Tibial nerve (tissue), 4 donors: Measurements from ENCODE around the gene RAB11FIP5.

ENCODE experiments used
- CTCF ChIP-seq, 5 experiments: fragments of 200-600 bp in 3 of 5; fragments of 450-650 bp in 2 of 5; sonication (generic) in 3 of 5; IDR thresholded peaks; one replicate each; pipeline ENCODE4 v1.5.1; 2016 to 2019; ENCODE audit warnings: antibody characterized with exemption in 5 of 5, mild to moderate bottlenecking in 3 of 5, moderate library complexity in 2 of 5
- EP300 ChIP-seq, 2 donors: sonication (generic); formaldehyde crosslinking; IDR thresholded peaks; one replicate each; pipeline ENCODE4 v1.6.1; 2017; ENCODE audit warnings: antibody characterized with exemption in 2 of 2, mild to moderate bottlenecking in 1 of 2
- POLR2A ChIP-seq, 2 donors: fragments of 450-650 bp; IDR thresholded peaks; one replicate each; pipeline ENCODE4 v1.6.1; 2017; ENCODE audit warnings: antibody characterized with exemption in 2 of 2, mild to moderate bottlenecking in 2 of 2, moderate library complexity in 2 of 2

GRCh38 chr2:73067043-73067442, 45.7 kb downstream of the RAB11FIP5 start:
- TF ChIP-seq CTCF (IDR thresholded peaks at IDR 0.05) (no peak), POLR2A (IDR thresholded peaks at IDR 0.05) (no peak), EP300 (IDR thresholded peaks at IDR 0.05) (no peak)
